GM12892 (cell line): Measurements from ENCODE around the gene AGFG2.
A peak's percentile ranks its signal among the peaks of the same experiment; 100 is the strongest.

Source experiments
- DNase-seq: peaks from one replicate; pipeline ENCODE4 v3.0.0; 2011; ENCODE audit not compliant: insufficient read length
- FAIRE-seq: peaks from 2 replicates; lab custom pipeline; 2011; peaks lifted over from hg19 to GRCh38; lab: Jason Lieb, UNC
- POLR2A ChIP-seq: IDR thresholded peaks from 2 replicates; pipeline ENCODE4 v1.6.1; 2011; ENCODE audit warnings: low read depth, low read length, control low read depth
- POLR2AphosphoS5 ChIP-seq: IDR thresholded peaks from 2 replicates; pipeline ENCODE4 v1.6.1; 2011; ENCODE audit warnings: low read depth, low read length, control low read depth
- TAF1 ChIP-seq: IDR thresholded peaks from 2 replicates; pipeline ENCODE4 v1.6.1; 2011; ENCODE audit warnings: low read depth, mild to moderate bottlenecking, control low read depth, low read length, borderline replicate concordance

Gene AGFG2

GRCh38 chr7:100590077-100590737, 51.2 kb downstream of the AGFG2 start:
- TF ChIP-seq POLR2AphosphoS5 (no peak), TAF1 (no peak)
- DNase-seq (no peak), FAIRE-seq (no peak)

GRCh38 chr7:100591596-100591995, 52.6 kb downstream of the AGFG2 start:
- DNase-seq (no peak), FAIRE-seq (no peak)
- TF ChIP-seq POLR2AphosphoS5: no peak
- TF ChIP-seq TAF1: no peak
- no peak for TF ChIP-seq POLR2A

DNA sequence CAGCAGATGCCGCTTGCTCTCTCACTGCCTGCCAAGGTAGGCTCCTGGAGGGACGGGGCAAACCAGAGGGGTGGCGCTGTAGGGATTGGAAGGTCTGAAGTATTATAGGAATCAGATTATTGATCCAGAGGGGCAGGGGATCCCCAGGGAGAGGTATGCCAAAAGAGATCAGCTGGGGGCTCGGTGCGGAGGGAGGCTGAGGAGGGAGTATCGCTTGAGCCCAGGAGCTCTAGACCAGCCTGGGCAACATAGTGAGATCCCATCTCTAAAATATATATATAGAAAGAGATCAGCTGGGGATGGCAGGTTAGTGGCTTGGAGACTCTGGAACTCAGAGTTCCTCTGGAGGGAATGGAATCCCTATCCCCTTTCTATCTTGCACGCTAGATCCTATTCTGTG, 56.2 kb downstream of the AGFG2 start:
- DNase-seq (no peak), FAIRE-seq (no peak)
- TF ChIP-seq POLR2A (no peak), TAF1 (no peak), POLR2AphosphoS5 (no peak)

GRCh38 chr7:100598425-100598824, 59.4 kb downstream of the AGFG2 start:
- TF ChIP-seq POLR2AphosphoS5 (no peak), TAF1 (no peak), POLR2A (no peak)
- FAIRE-seq (no peak), DNase-seq (no peak)

- TF ChIP-seq POLR2A (no peak), POLR2AphosphoS5 (no peak), TAF1 (no peak)
- DNase-seq (no peak), FAIRE-seq (no peak)
Measured at GRCh38 chr7:100599911-100600729, 61.1 kb downstream of the AGFG2 start.

DNA sequence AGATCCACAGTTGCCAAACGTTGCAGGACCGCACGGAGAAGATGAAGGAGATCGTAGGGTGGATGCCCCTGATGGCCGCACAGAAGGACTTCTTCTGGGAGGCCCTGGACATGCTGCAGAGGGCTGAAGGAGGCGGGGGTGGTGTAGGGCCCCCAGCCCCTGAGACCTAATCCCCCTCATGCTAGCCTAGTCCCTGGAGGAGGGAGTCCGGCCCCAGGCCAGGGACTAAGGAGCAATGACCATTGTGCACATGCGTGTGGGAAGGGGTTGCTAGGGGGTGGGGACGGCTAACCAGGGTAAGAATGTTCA, 61.7 kb downstream of the AGFG2 start:
- DNase-seq (no peak), FAIRE-seq (no peak)
- no peak for TF ChIP-seq POLR2A
- no peak for TF ChIP-seq POLR2AphosphoS5
- no peak for TF ChIP-seq TAF1

DNA sequence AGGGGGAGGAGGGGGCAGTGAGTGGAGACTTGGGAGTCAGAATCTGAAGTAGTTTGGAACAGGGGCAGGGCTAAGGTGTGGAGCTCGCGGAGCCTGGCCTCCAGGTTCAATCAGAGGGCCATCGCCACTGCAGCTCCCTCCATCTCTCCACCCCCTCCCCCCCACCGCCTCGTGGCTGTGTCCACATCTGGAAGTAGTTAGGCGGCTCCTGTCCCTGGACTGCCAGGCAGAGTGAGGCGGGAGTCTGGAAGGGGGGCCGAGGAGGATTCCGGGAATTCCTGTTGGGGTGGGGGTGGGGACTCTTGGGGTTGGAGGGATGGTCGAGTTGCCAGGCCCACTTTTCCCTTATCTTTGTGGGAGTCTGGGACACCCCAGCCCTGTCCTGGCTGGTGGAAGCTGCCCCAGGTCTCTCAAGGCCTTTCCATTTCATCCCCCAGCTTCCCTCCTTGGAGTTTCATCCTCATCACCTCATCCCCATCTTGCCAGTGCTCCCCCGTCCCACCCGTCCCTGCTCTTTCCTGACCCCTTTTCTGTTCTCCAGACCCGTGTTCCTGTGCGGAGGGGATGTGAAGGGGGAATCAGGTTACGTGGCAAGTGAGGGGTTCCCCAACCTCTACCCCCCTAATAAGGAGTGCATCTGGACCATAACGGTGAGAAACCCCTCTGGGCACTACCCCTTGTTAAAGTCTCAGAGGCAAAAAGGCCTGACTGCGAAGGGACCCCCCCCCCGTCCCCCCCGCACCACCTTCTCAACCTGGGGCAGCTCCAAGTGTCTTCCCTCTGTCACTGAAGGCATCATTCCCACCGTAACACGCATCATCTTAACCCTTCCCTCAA, 64.1 kb downstream of the AGFG2 start:
- TF ChIP-seq TAF1 (no peak), POLR2A (no peak), POLR2AphosphoS5 (no peak)
- no peak for FAIRE-seq
- no peak for DNase-seq

GRCh38 chr7:100603726-100604027, 64.7 kb downstream of the AGFG2 start:
- DNase-seq (no peak), FAIRE-seq (no peak)
- TF ChIP-seq POLR2A: no peak
- no peak for TF ChIP-seq TAF1
- TF ChIP-seq POLR2AphosphoS5: no peak

DNA sequence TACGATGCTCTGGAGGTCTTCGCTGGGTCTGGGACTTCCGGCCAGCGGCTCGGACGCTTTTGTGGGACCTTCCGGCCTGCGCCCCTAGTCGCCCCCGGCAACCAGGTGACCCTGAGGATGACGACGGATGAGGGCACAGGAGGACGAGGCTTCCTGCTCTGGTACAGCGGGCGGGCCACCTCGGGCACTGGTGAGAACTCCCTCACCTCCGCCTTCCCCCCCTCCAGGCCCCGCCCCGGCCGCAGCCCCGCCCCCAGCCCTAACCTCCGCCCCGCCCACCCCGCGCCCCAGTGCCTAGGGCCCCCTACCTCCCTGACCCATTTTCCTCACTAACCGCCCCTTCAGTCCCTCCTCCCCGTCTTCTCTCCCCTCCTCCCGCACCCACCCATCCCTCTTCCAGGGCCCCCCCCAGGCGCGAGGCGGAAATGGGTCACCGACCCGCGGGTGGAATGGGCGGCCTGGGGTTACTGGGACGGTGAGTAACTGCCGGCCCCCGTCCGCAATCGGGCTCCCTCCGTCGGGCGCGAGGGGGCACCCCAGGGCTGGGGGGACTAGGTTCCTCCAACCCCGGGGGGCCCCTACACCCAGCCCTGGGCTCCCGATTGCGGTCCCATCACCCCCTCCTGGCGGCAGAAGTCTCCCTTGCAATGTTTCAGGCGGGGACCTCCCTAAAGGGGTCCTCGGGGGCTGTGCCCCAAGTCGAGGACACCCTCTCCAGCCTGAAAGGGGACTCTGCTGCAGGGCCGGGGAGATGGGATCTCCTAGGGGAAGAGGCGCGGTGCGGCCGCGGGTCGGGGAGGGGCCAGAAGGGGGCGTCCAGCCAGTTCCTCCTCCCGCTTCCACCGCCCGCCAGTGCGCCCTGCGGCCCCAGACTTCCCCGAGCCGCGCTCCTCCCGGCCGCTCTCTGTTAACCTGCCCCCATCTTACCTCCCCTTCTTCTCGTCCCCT, 65.3 kb downstream of the AGFG2 start:
- DNase-seq: peak; percentile 96
- peak; percentile 30 for FAIRE-seq
- TF ChIP-seq POLR2A: no peak

GRCh38 chr7:100604976-100605911, 66.2 kb downstream of the AGFG2 start:
- TF ChIP-seq POLR2A: no peak
- TF ChIP-seq POLR2AphosphoS5: no peak
- no peak for TF ChIP-seq TAF1
- FAIRE-seq (no peak), DNase-seq (no peak)
